Cardiac fibroblast (primary cell): ENCODE results near the gene ACAD10.
A peak's percentile ranks its signal among the peaks of the same experiment; 100 is the strongest.

ENCODE experiments used
- DNase-seq, 2 donors: peaks; one replicate each; pipeline versions ENCODE4 v3.0.0 to v3.0.0-alpha.2; 2010; ENCODE audit warnings: low read depth in 2 of 2
- H3K4me3 ChIP-seq, 2 donors: replicated peaks in 1 of 2; 1 replicate in 1 of 2; 2 replicates in 1 of 2; pipeline ENCODE4 v1.5.1; 2011; ENCODE audit warnings: low read depth in 2 of 2, low read length in 2 of 2, mild to moderate bottlenecking in 2 of 2, moderate library complexity in 1 of 2
- CTCF ChIP-seq: IDR thresholded peaks from one replicate; pipeline ENCODE4 v1.5.1; 2011; ENCODE audit warnings: low read depth, mild to moderate bottlenecking, low read length, inconsistent platforms

The ACAD10 gene

DNA sequence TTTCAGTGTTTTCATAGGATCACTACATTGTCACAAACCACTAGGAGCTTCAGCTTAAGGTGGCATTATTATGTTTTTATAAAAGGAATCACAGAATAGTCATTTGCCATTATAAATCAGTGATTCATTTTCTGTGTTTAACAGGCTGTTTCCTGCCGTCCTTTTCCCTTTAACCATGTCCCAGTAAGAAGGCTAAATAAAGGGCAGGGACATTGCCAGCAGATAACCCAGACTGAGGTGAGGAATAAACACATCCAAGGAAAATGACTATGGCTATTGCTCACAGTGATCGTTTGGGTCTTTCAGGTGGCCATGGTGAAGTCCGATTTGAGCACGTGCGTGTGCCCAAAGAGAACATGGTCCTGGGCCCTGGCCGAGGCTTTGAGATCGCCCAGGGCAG is 63.0 kb downstream of the ACAD10 start:
- H3K4me3 ChIP-seq, result no peak overlapping the region
- no peak for TF ChIP-seq CTCF
- DNase-seq, result no peak

- DNase-seq, result no peak
- no peak for TF ChIP-seq CTCF
- no peak overlapping the region for H3K4me3 ChIP-seq
These were observed 63.5 kb downstream of the ACAD10 start for GRCh38 chr12:111749391-111749790.

DNA sequence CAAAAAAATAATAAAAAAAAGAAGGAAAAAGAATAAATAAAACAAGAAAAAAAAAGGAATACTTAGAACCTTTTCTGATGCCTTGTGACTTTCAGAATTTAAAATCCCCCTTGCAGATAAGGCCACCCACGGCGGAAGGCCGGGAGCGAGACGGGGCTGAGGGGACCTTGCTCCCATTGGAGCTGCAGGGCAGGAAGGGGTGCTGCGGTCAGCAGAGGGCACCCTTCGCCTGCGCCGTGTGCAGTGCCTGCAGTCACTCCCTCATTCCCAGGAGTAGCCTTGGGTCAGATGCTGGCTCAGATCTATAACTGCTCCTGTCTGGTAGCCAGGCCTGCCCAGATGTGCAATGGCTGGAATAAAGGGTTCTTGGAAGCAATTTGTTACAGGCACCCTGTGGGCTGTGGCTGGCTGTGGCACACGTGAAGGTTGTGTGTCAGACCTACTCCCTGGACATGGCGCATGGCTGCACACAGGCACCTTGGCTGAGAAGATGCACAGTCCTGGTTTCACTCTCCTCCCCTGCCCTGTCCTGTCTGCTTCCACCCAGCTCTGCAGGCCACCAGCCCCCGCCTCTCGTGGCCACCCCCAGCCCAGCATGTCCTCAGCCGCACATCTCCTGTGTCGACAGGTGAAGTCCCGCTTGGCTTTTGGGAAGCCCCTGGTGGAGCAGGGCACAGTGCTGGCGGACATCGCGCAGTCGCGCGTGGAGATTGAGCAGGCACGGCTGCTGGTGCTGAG is 67.5 kb downstream of the ACAD10 start:
- H3K4me3 ChIP-seq, result no peak overlapping the region
- DNase-seq, result peak; percentile 59 to 82
- peak; percentile 71 for TF ChIP-seq CTCF

DNA sequence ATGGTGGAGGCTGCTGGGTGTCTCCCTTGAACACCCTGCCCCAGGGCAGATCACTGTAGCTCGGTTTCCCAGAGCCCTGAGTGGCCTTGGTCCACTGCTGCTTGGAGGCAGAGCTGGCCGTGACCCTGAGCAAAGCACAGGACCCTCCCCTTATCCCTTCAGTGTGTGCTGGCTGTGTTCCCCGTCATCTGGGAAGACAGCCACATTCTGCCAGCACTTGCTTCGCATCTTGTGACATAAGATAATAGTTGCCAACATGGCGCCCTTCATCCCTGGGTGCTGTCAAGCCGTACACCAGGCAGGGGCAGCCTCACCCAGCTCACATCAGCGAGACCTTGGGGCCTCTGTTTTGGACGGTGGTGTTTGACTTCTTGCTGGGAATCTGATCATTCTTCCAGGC is 68.8 kb downstream of the ACAD10 start:
- DNase-seq, result no peak
- H3K4me3 ChIP-seq, result no peak overlapping the region
- TF ChIP-seq CTCF, result no peak

DNA sequence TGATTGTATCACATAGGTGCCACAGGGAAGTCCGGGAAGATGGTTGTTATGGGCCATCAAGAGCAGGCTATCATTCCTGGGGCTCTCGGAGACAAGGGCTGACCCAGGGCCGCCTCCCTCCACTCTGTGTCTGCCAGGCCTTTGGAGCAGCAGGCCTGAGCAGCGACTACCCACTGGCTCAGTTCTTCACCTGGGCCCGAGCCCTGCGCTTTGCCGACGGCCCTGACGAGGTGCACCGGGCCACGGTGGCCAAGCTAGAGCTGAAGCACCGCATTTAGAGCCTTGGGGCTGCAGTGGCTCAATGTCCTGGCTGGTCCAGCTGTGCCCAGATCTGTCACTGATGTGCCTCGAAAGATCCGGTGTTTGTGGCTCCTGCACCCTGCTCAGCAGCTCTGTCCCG is 70.3 kb downstream of the ACAD10 start:
- TF ChIP-seq CTCF, result no peak
- DNase-seq, result no peak
- no peak overlapping the region for H3K4me3 ChIP-seq

DNA sequence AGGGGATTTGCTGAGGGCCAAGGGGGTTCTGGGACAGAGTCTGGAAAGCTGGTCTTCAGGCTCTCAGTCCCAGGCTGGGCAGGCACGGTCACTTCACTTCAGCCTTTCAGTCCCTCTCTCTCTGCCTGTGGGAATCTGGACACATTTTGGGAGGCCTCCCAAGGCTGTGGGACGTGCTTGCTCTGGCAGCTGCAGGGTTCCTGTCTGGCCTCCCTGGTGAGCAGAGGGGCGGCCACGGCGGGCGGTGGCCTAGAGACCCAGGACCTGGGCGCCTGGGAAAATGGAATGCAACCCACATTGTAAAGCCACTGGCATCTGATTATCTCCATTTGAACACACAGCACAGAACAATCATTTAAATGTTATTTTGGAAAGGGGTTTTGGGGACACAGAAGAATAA is 70.8 kb downstream of the ACAD10 start:
- H3K4me3 ChIP-seq, result no peak overlapping the region
- TF ChIP-seq CTCF, result no peak
- no peak for DNase-seq
